Thyroid gland (tissue), 4 donors: Measurements from ENCODE around the gene ALKBH4. TPM values are rescaled to one million over a fixed set of nuclear protein-coding genes. Genes with fewer than 3 reads are reported as not detected.
"Not testable (repeated sequence)": the region's sequence is repeated elsewhere in the genome, so short reads cannot be mapped to it uniquely, and the experiment has no call there.

ENCODE experiments used
- DNase-seq, 2 donors: peaks; one replicate each; pipeline ENCODE4 v3.0.0-alpha.2; 2019
- H3K27ac ChIP-seq, 3 donors: fragments of 200-600 bp; sonication (generic); 1 replicate in 2 of 3; 2 replicates in 1 of 3; pipeline ENCODE4 v1.5.1; 2016 to 2019; ENCODE audit warnings: mild to moderate bottlenecking in 1 of 3, moderate library complexity in 1 of 3
- H3K27me3 ChIP-seq: fragments of 200-600 bp; sonication (generic); one replicate; pipeline ENCODE4 v1.5.1; 2019
- H3K36me3 ChIP-seq, 2 donors: fragments of 200-600 bp; sonication (generic); one replicate each; pipeline ENCODE4 v1.5.1; 2016 to 2019
- H3K4me1 ChIP-seq, 2 donors: fragments of 200-600 bp; sonication (generic); one replicate each; pipeline ENCODE4 v1.5.1; 2017 to 2019
- H3K4me3 ChIP-seq, 3 donors: fragments of 200-600 bp; sonication (generic); replicated peaks in 1 of 3; 1 replicate in 2 of 3; 2 replicates in 1 of 3; pipeline ENCODE4 v1.5.1; 2016; ENCODE audit warnings: mild to moderate bottlenecking in 1 of 3
- H3K9me3 ChIP-seq: fragments of 200-600 bp; sonication (generic); one replicate; pipeline ENCODE4 v1.5.1; 2017
- CTCF ChIP-seq, 6 experiments: fragments of 200-600 bp in 3 of 6; fragments of 450-650 bp in 3 of 6; sonication (generic) in 3 of 6; IDR thresholded peaks; one replicate each; pipeline ENCODE4 v1.5.1; 2016 to 2019; ENCODE audit warnings: antibody characterized with exemption in 6 of 6, mild to moderate bottlenecking in 2 of 6, inconsistent platforms in 1 of 6, moderate library complexity in 1 of 6
- POLR2A ChIP-seq, 2 donors: fragments of 450-650 bp; IDR thresholded peaks; one replicate each; pipeline ENCODE4 v1.6.1; 2017; ENCODE audit warnings: antibody characterized with exemption in 2 of 2, mild to moderate bottlenecking in 2 of 2, moderate library complexity in 1 of 2
- WGBS, 2 donors: methylation state at CpG; one replicate each; pipeline ENCODE4 v1.1.5; 2017; 5-methylcytosine and 5-hydroxymethylcytosine counted together
- intact Hi-C: fragments of 100-400 bp; cut with DNase I; formaldehyde crosslinking; loops from one replicate; pipeline ENCODE4 v1.15.1; 2023
- total RNA-seq, 4 donors: library from RNA; depleted of rRNA; stranded (reverse); fragments of >200 nt; gene quantifications; one replicate each; pipeline ENCODE4 v1.2.3, GENCODE V29; 2016

ALKBH4 gene
- total RNA-seq, 4 donors from 2014 or later: 16.9 to 42.2 (median 28.6) TPM

DNA sequence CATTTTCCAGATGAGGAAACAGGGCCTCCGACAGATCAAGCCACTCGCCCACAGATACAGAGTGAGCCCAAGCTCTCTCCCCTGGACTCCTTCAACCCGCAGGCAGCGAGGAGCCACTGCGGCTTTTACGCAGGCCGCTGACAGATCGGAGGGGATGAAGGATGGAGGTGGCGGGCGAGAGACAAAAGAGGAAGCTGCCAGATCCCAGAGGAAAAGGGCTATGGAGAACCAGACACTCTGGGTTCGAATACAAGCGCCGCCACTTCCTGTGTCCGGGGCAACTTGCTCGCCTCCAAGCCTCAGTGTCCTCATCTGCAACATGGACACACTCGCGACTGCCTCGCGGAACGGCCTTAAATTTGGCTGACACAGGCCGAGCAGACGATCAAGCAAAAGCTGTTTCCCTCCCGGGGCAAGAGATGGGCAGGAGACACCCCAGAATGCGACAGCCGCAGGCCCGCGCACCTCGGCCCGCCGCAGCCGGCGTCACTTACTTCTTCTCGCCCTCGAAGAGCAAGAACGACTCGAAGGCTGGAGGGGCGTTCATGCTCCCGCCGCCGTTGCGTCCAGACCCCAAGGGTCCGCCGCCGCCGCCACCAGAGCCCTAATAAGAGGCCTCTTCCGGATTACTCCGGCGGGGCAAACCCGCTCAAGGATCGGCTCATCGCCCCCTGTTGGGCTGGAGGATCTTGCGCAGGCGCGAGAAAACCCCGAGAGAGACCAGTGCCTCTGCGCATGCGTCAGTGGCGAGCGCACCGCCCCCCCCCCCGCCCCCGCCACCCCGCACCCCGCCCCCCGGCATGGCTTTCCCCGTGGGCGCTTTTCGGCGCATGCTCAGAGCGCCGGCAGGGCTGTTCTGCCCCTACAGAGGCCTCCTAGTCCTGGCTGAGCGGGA lies 13.9 kb upstream of the ALKBH4 start, which contains the start of gene POLR2J:
TSS of gene POLR2J (minus strand) at position 609 of the 895 bp plus-strand sequence. CDS start at position 547, 62 bp downstream.
- DNase-seq: peak; percentile 67 to 86
- H3K9me3 ChIP-seq, H3K36me3 ChIP-seq, H3K27me3 ChIP-seq, H3K27ac ChIP-seq, intact Hi-C loops, H3K4me1 ChIP-seq: not testable (repeated sequence)
- peak within 1 kb of the TSS in 1 of 3 donors; percentile 40 for H3K4me3 ChIP-seq
- 0% methylated on average over 1 of the region's 72 CpGs; no CpG with 5 or more reads in 1 of the 2 donors for WGBS, 2 donors
- TF ChIP-seq POLR2A (IDR thresholded peaks at IDR 0.05) (peak in 1 of 2 donors; percentile 47), CTCF (IDR thresholded peaks at IDR 0.05) (peak in 4 of 6 experiments; percentile 16 to 62 (median 36))

DNA sequence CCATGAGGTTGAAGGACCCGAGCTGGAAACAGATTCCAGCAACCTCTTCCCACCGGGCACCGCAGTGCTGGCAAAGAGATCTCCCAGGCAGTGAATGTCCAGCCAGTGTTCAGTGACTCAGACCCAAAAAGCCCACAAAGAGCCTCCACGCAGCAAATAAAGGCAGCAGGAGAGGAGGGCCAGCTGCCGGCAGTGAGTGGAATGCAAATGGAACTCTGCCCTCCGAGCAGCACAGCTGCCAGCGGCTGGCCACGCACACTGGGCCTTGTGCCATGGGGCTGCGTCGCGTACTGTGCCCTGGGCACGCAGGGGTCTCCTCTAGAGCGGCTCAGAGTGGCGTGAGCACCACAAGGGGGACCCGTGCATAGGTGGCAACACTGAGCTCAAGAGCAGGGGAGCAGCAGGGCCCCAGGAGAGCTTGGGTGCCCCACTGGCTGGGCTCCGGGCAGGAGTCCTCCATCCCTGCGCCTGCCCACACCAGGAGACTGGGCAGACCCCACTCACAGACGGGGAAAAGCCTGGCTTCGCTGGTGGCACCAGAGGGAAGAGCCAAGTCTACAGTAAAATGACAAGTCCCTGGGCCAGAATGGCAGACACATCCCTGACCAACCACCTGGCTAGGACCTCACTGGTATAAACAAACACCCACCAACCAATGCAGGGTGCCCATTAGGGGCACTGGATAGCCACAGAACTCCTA lies 10.2 kb upstream of the ALKBH4 start:
- H3K9me3 ChIP-seq, H3K27me3 ChIP-seq, DNase-seq, H3K27ac ChIP-seq, H3K4me3 ChIP-seq, intact Hi-C loops, H3K4me1 ChIP-seq: not testable (repeated sequence)
- peaks cover 12 to 17% of the 10 kb centered on the region in 2 donors for H3K36me3 ChIP-seq
- WGBS, 2 donors: 95% methylated on average over 4 of the region's 19 CpGs; no CpG with 5 or more reads in 1 of the 2 donors

DNA sequence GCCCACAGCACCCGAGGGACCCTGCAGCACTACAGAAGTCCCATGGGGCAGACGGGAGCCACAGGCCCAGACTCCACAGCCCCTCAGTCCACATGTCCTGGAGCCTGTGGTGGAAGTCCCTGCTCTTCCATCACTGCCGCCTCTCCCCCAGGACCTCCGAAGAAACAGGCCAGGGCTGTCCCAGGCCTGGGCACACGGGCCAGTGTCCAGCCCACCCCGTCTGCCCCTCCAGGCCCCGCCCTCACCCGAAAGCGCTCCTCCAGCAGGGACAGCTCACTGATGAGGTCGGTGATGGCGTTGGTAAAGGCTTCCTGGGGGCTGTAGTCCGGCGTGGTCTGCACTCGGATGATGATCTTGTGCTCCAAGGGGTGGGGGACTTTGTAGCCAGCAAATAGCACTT lies 9.5 kb upstream of the ALKBH4 start:
- peaks cover 12 to 17% of the 10 kb centered on the region in 2 donors for H3K36me3 ChIP-seq
- DNase-seq, H3K9me3 ChIP-seq, H3K4me1 ChIP-seq, H3K27me3 ChIP-seq, intact Hi-C loops, H3K4me3 ChIP-seq, H3K27ac ChIP-seq: not testable (repeated sequence)
- 89% methylated on average over 7 of the region's 14 CpGs; no CpG with 5 or more reads in 1 of the 2 donors for WGBS, 2 donors

GRCh38 chr7:102473271-102473991 lies 8.8 kb upstream of the ALKBH4 start:
- Histone ChIP-seq H3K27ac (no peak overlapping the region), H3K4me1 (no peaks in the 10 kb centered on the region), H3K4me3 (no peak overlapping the region), H3K9me3 (no peaks in the 10 kb centered on the region), H3K27me3 (no peaks in the 10 kb centered on the region), H3K36me3 (peaks cover 12 to 17% of the 10 kb centered on the region in 2 donors)
- peak; percentile 0 to 1 for DNase-seq
- intact Hi-C loops: no loop called here
- TF ChIP-seq CTCF (IDR thresholded peaks at IDR 0.05) (no peak), POLR2A (IDR thresholded peaks at IDR 0.05) (no peak)
- WGBS, 2 donors: 88% methylated on average over 19 to 21 of the region's 23 CpGs

DNA sequence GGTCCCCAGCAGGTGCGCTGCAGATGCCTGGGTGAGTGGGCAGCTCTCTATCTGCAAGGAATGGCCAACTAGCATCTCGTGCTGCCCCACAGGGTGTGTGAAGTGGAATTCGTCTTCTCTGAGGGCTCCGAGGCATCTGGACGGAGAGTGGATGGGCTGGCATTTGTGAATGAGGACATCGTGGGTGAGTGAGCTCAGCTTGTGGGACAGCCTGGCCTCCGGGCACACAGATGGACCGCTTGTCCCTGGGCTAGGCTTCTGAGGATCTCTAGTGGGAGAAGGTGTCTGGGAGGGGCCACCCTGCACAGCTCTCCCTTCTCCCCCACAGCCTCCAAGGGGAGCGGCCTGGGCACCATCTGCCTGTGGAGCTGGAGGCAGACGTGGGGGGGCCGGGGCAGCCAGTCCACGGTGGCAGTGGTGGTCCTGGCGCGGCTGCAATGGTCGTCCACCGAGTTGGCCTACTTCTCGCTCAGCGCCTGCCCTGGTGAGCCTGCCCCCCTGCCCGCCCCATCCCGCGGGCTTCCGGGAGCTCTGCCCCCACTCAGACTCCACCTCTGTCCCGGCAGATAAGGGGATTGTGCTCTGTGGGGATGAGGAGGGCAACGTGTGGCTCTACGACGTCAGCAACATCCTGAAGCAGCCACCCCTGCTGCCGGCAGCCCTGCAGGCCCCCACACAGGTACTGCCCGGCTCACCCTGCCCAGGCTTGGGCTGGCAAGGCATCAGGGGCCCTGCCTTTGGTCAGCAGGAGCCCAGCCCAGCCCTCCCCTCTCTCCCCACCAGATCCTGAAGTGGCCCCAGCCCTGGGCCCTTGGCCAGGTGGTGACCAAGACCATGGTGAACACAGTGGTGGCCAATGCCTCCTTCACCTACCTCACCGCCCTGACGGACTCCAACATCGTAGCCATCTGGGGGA lies 7.7 kb upstream of the ALKBH4 start:
- intact Hi-C loops: no loop called here
- DNase-seq: peak; percentile 1 to 2
- H3K27ac ChIP-seq: no peak overlapping the region
- peaks cover 12 to 17% of the 10 kb centered on the region in 2 donors for H3K36me3 ChIP-seq
- no peaks in the 10 kb centered on the region for H3K4me1 ChIP-seq
- H3K27me3 ChIP-seq: no peaks in the 10 kb centered on the region
- H3K9me3 ChIP-seq: no peaks in the 10 kb centered on the region
- H3K4me3 ChIP-seq: no peak overlapping the region
- WGBS, 2 donors: 84 to 86% methylated on average over 18 to 29 of the region's 31 CpGs
- TF ChIP-seq POLR2A (IDR thresholded peaks at IDR 0.05) (no peak), CTCF (IDR thresholded peaks at IDR 0.05) (no peak)
